Hepatocyte (in vitro differentiated cells): ENCODE data around the gene RHOBTB3.

ENCODE experiments used
- CTCF ChIP-seq: fragments of 200-600 bp; sonication (generic); IDR thresholded peaks from 2 replicates; pipeline ENCODE4 v1.5.1; 2016; ENCODE audit warnings: antibody characterized with exemption, mild to moderate bottlenecking; ENCODE audit not compliant: poor library complexity
- EZH2 ChIP-seq: fragments of 200-600 bp; sonication (generic); IDR thresholded peaks from 2 replicates; pipeline ENCODE4 v1.6.1; 2016; ENCODE audit warnings: antibody characterized with exemption, mild to moderate bottlenecking, borderline replicate concordance

GRCh38 chr5:95815155-95815729 is 84.1 kb downstream of the RHOBTB3 start:
- TF ChIP-seq CTCF (no peak), EZH2 (no peak)
